GM19023 (cell line): ENCODE measurements around the gene BCORL1.

Experiments
- ATAC-seq: cut with Tn5 transposase; IDR thresholded peaks from one replicate; pipeline ENCODE4 v1.9.1; 2021; ENCODE audit warnings: mild to moderate bottlenecking, moderate library complexity; ENCODE audit not compliant: unreplicated experiment

BCORL1 gene

DNA sequence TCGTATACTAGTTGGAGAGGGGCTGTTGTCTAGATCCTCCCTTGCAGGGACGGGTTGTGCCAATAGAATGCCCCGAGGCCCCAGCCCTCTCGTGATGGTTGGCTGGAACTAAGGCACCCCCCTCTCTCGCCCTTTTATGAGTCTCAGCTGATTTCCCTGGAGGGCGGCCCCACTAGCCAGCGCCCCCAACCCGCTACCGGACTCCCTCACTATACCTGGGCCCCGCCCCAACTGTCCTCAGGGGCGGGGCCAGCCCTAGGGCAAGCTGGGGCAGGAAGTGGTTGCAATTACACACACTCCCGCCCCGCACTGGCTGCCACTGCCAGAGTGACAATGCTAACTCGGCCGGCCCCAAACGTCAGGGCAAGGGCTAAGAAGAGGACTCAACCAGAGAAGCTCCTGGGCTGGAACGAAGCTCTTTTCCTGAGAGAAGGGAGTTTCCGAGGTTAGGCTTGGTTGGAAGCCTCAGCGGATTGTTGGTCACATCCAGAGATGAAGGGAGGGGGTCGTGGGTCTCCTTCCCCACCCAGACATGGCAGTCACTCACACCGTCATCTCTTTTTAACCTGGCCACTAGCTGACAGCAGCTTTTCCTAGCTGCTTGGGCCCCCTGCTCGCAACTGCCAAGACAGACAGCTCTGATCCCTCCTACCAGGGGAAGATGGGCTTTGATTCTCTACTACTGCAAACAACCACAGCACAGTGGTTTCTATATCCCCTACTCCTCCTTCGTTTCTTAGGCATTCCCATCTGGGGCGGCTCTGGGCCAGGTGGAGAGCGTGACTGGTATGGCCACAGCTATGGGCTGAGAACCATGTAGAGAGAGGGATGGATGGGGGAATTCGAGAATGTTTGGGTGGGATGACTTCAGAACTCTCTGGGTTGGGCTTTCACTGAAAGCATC, 21.0 kb upstream of the BCORL1 start:
- ATAC-seq: peak; percentile 87

DNA sequence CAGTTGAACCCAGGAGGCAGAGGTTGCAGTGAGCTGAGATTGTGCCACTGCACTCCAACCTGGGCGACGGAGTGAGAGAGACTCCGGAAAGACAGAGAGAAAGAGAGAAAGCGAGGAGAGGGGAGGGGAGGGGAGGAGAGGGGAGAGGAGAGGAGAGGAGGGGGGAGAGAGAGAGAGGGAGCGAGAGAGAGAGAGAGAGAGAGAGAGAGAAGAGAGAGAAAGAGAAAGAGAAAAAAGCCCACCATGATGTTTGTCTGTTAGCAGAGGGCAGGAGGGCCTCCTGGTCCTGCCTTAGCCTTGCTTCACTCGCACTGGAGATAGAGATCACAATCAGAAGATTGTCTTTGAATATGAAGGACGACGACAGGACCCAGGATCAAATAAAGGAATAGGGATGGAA, 18.7 kb upstream of the BCORL1 start:
- no peak for ATAC-seq

DNA sequence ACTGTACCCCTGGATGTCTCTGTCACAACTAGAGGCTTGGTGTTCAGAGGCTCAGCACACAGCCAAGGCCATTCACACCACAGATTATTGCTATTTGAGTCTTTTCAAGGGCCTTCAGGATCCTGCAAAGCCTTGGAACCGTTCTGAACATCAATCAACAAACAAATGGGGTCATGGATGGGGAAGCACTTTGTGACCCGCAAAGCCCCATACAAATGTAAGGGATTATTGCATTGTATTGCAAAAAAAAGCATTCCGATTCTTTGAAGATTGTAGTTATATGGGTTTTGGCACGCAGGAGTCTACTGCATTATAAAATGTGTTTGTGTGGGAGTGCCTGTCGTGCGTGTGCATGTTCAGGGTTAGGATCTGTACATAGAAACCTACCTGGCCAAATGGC, 17.3 kb upstream of the BCORL1 start:
- no peak for ATAC-seq

DNA sequence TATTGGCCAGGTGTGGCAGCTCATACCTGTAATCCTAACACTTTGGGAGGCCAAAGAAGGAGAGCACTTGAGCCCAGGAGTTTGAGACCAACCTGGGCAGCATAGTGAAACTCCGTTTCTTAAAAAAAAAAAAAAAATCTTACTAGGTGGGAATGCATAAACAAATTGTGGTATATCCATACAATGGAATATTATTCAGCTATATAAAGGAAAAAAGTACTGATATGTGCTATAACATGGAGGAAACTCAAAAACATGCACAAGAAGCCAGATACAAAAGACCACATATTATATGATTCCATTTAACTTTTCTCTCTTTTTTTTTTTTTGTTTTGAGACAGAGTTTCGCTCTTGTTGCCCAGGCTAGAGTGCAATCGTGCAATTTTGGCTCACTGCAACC, 13.5 kb upstream of the BCORL1 start:
- ATAC-seq: no peak

DNA sequence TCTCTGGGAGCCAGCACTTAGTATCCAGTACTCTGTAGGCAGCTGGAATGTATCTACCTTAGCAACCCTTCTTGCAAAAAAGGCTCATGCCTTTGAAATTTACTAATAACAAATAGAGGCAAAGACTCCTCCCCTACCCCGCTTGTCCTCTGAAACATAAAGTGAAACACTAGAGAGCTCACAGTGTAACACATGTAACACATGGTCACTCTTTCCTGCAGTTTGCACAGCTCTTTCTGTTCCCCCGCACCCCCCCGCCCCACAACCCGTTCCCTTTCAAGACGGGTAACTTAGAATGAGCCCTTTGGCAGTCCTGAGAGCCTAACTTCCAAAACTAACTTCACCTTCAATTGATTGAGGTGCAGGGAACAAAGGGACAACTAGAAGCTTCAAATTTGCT, 6.0 kb upstream of the BCORL1 start:
- ATAC-seq: no peak

DNA sequence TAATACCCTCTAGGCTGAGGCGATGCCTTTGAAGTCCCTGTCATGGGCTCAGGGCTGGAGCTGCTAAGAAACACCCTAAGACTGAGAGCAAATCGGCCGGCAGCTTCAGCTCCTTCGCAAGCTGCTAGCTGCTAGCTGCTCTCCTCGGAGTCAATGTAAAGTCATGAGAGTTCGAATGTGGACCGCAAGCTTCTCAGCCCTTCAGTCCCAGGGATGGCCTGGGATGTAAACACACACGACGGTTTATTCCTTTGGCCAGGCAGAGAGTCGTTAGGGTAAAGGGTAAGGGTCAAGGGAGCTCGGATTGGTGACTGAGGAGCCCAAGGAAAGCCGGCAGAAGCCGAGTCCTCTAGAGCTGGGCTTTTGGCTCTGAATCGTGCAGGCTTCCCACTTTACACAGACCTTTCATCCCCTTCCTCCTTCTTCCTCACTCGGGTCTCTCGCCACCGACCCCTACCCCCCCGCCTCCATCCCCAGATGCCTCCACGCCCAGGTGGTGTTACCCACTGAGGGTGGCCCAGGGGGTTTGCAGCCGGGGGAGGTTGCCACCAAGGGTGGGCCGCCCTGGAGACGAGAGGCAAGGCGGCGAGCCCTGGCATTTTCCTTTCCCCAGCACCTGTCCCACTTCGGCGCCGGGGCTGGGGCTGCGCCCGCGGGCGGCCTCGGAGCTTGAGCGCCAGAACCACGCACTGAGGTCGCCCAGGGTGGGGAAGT, 3.1 kb upstream of the BCORL1 start:
- ATAC-seq: no peak

DNA sequence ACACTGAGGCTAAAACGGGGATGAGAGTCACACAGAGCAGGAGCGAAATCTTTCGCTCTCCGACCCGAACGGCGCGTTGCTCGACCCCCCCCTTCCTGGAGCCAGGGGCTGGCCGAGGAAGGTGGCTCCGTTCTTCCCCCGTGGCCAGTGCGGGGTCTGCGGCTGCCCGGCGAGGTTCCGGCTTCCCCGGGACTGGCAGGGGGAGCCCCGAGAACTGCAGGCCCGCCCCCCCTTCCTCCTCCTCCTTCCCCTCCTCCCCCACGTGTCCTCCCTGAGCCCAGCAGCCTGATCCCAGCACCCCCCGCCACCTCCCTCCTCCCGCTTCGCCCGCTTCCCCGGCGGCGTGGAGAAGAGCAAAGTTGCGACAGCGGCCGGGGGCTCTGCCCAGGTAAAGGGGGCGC, 2.4 kb upstream of the BCORL1 start:
- no peak for ATAC-seq

DNA sequence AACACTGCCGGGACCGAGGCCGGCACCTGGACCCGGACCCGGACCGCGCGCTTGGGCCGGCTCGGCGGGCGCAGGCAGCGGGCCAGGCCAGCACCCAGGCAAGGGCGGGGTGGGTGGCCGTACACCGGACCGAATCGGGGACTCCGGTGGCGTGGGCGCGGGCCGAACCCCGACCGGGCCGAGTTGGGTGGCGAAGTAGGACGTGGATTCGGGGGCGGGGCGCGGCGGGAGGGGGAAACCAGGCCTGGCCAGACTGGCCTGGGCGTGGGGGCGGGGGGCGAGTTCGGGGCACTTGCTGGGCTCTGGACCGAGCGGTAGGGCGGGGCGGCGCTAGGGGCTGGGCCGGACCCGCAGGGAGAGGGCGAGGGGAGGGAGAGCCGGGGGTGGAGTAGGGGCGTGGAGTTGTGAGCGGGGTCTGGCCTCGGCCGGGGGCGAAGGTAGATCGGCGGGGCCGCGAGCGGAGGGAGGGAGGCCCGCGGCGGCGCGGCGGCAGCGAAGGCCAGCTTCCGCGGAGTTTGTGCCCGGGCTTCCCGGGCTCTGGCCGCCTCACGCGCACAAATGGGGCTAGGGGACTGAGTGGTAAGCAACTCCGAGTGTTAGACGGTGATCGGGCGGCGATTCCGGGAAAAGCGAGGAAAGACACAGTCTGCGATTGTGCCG, 1.8 kb upstream of the BCORL1 start:
- ATAC-seq: no peak

DNA sequence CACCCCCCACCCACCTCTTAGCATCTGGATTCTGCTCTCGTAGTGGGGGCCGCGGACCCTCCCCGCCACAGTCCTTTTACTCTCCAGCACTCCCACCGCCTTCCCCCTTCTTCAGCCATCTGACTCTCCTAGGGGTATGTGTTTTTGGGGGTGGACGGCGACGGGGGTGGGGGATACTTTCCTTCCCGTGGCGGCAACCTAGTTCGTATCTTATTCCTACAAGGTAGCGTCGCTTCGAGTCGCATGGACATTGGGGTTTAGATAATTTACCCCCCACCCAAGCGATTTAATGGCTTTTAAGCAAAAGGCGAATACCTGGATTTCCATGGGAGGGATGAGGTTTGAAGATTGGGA, 1.3 kb upstream of the BCORL1 start:
- ATAC-seq: no peak

DNA sequence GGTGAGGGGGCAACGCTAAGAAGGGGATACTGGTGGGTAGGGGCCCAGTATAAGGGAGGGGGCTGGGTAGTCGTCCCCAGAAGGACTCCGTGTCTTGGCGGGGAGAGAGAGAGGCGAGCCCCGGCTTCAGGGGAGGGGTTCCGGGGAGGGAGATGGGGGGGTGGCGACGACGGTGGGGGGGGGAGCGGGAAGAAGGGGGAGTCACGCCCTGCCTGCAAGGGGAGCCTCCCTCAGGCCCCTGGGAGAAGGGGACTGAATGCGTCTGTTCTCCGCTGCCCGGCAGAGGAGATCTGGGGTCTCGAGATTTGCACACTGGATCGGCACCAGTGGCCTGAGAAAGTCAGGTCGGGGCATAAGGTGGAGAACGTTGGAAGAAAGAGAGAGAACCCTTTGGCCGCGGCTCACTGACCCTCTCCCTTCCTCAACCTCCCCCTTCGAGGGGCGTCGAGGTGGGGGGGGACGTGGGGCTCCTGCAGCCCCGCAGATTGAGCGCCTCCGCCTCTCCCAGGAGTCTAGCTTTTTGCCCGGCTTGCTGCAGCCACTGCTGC, 609 bp upstream of the BCORL1 start:
- no peak for ATAC-seq

DNA sequence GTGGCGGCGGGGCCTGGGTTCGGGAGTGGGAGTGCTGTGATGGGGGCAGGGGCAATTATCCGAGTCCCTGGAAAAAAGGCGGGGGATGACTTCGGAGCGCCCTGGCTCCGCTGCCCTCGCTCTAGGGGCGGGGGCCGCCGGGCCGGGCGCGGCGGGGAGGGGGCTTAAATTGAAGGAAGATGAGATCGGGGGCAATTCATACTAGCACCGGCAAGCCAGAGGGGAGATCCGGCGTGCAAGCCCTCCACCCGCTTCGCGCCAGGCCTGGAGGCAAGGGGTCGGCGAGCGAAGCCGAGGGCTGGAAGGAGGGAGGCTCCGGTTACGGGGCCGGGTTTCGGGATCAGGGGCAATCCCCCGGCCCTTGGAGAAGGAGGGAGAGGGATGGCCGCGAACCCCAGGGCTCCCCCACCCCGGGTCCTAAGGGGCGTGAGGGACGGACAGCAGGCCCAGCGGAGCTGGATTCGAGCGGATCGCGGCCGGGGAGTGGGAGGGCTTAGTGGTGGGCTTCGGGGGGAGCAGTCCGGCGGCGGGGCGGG, 1.2 kb downstream of the BCORL1 start:
- no peak for ATAC-seq

DNA sequence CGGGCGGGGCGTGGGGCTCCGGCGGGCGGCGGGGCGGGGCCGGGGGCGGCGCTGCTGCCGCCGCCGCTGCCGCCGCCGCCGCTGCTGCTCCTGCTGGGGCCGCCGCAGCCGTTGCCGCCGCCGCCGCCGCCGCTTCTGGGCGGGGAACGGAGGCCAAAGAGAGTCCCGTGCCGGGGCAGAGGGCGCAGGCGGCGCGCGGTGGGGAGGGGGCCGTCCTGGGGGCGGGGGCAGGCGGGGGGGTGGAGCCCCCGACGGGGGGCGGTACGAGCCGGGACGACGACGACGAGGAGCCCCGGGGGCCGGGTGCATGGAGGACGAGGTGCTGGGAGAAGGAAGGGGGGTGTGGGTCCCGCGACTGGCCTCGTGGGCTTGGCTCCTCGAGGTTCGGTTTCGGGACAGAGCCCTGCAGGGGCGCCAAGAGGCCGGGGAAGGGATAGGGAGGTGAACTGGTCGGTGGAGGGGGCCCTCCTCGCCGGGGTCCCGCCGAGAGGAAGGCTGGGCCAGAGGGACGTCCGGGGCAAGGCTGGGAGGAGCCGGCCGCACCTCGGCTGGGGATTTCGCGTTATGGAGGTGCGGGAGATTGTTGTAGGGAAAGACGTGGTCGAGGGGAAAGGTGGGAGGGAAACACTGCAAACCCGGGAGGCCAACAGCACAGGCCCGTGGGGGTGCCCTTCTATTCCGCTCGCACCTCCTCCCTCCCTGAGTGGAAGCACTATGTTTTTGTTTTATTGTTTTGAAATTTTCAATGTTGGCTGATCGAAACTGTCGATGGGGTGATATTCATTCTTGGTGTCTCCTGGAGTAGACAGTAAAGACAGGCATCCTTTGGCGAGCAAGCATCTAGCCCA, 1.9 kb downstream of the BCORL1 start:
- ATAC-seq: no peak

DNA sequence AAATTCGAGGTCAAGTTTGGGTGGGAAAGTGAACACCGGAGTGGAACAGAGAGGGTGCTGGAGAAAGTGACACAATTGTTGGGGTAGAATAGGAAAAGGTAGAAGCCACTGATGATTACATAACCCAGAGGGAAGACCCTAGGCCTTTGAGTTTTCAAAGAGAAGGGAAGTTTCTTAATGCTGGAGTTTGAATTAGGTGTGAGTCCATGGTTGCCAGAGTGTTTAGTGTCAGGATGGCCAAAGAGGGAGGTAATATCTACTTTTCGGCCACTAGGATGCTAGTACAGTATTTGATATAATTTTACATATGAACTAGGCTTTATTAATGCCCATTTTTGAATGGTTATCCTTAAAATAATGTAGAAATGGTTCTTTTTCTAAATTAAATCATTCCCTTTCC, 5.4 kb downstream of the BCORL1 start:
- no peak for ATAC-seq

DNA sequence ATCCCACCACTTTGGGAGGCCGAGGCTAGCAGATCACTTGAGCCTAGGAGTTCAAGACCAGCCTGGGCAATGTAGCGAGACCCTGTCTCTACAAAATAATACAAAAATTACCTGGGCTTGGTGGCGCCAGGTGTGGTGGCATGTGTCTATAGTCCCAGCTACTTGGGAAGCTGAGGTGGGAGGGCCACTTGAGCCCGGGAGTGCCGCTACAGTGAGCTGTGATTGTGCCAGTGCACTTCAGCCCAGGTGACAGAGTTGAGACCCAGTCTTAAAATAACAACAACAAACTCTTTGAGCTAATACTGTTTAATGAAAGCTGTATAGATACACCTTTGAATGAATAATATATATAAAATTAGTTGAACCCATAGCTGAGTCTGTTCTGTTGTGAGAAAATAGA, 9.7 kb downstream of the BCORL1 start:
- no peak for ATAC-seq

DNA sequence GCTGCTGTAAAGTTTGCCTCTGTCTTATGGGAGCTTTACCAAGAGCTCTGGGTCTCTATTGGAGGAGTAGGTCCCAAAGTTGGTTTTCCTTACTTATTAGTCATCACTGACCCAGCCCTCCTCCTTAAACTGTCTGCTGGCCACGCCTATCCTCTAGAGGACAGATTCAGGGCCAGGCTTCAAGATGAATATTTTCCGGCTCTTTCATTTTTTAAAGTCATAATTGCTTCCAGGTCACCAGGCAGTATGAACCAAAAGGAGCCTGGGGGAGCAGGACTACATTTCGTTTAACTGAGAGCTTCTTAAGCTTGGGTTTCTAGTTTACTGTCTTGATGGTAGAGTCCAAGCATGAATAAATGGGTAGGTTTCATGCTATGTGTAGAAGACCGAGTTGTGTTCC, 13.7 kb downstream of the BCORL1 start:
- ATAC-seq: no peak

DNA sequence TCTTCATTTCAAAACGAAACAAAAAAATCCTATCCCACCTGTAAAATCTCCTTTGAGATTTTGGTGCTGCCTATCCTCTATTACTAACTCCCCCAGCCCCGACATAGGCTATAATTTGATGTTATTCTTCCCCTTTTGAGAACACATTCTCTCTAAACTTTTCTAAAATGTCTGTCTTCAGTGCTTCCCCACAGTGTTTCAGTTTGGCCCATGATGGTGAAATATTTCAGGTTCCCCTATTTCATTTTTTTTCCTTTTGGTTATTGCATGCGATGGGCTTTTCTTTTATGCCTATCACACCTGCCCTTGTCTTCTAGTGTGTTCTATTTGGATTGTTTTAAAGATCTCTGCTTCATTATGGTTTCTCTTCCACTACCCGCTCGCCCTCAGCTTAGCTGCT, 14.7 kb downstream of the BCORL1 start:
- ATAC-seq: no peak

DNA sequence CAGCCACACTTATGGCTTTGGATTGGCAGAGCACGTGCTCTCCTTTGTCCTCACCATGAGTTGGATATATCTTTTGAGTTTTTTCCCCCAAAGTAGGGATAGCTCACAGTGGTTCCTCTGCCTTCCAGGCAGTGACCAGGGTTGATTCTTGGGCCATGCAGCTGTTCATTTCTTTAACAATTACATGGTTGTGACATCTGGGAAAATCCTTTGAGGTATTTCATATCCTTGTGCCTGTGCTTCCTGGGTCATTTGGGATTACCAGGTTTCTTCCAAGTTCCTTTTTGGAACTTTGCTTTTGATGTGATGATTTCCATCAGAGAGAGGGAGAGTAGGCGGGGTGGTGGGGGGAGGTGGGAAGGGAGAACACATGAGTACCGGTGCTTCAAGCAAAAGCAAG, 15.6 kb downstream of the BCORL1 start:
- ATAC-seq: no peak

DNA sequence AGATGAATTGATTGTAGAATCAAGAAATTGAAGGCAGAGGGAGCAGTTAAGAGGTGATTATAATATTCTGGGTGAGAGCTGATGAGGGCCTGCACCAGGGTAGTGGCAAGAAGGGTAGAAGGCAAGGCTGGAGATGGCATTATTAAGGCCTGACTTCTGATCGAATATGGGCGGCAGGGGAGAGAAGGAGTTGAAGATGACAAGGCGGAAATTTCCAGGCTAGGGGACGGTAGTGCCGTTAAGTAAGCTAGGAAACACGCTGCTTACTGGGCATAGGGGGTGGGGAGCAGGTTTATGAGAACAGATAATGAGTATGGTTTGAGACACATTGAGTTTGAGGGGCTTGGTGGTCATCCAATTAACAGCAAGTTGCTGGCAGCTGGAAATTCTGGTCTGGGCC, 19.5 kb downstream of the BCORL1 start:
- no peak for ATAC-seq

DNA sequence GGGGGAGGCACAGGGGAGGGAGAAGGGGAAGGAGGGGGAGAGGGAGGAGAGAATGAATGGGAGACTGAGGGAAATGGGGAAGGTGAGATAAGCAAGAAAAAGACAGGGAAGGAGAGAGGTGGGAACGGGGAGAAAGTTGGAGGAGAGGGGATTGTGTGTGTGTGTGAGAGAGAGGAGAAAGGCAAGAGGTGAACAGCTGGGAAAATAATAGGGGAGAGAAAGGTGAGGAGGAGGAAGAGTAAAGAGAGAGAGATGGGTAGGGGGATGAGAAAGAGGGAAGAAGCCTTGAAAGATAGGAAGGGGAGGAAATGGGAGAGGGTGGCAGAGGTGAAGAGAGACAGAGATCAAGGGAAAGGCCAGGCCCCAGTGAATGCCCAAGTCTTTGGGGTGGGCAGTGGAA, 20.1 kb downstream of the BCORL1 start:
- no peak for ATAC-seq

DNA sequence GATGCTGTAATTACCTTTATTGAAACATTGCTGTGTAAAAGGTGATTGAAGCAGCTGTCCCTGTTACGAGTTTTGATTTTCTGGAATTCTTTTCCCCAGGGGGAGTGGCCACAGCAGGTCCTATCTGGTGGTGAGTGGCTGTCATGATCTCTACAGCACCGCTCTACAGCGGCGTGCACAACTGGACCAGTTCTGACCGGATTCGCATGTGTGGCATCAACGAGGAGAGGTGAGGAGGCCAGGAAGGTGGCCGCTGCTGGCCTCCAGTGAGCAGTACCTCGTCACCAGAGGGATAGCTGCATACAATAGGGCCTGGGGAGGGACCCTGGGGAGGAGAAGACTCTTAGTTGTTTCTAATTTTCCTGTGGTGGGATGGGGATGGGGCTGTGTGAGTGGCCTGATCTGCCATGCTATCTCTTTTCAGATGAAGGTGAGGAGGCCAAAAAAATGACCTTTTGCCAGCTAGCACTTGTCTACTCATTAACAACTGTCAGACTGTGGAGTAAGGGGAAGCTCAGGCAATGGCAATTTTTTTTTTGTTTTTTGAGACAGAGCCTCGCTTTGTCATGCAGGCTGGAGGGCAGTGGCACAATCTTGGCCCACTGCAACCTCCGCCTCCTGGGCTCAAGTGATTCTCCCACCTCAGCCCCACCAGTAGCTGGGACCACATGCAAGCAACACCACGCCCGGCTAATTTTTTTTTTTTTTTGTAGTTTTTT, 22.8 kb downstream of the BCORL1 start:
- no peak for ATAC-seq
